Esophagus muscularis mucosa (tissue), 3 donors: ENCODE measurements around the gene LPAR5.

Experiments
- POLR2AphosphoS5 ChIP-seq, 2 donors: sonication (generic); formaldehyde crosslinking; IDR thresholded peaks; one replicate each; pipeline ENCODE4 v1.6.1; 2017; ENCODE audit warnings: antibody characterized with exemption in 2 of 2
- TF ChIP-seq, protein P1 (sequence below), 3 experiments: fragments of 200-600 bp in 2 of 3; fragments of 450-650 bp in 1 of 3; sonication (generic) in 2 of 3; IDR thresholded peaks; one replicate each; pipeline ENCODE4 v1.5.1; 2017 to 2019; ENCODE audit warnings: antibody characterized with exemption in 3 of 3, mild to moderate bottlenecking in 2 of 3, moderate library complexity in 1 of 3

- TF ChIP-seq, protein P1, sequence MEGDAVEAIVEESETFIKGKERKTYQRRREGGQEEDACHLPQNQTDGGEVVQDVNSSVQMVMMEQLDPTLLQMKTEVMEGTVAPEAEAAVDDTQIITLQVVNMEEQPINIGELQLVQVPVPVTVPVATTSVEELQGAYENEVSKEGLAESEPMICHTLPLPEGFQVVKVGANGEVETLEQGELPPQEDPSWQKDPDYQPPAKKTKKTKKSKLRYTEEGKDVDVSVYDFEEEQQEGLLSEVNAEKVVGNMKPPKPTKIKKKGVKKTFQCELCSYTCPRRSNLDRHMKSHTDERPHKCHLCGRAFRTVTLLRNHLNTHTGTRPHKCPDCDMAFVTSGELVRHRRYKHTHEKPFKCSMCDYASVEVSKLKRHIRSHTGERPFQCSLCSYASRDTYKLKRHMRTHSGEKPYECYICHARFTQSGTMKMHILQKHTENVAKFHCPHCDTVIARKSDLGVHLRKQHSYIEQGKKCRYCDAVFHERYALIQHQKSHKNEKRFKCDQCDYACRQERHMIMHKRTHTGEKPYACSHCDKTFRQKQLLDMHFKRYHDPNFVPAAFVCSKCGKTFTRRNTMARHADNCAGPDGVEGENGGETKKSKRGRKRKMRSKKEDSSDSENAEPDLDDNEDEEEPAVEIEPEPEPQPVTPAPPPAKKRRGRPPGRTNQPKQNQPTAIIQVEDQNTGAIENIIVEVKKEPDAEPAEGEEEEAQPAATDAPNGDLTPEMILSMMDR (IDR thresholded peaks at IDR 0.05) = no peak
- TF ChIP-seq POLR2AphosphoS5 (IDR thresholded peaks at IDR 0.05) = no peak
Observed at GRCh38 chr12:6608592-6609281, 27.0 kb downstream of the LPAR5 start.
